HL-60 (cell line): ENCODE measurements around the gene MCF2L2.

Source experiments
- DNase-seq, 2 experiments: peaks; one replicate each; pipeline ENCODE4 v3.0.0-alpha.2; 2010 to 2020; ENCODE audit warnings: low read depth in 1 of 2, low spot score in 1 of 2
- H3K27ac ChIP-seq: fragments of 250-450 bp; sonication (Bioruptor Pico); replicated peaks from 2 replicates; pipeline ENCODE4 v1.5.1; 2020; ENCODE audit warnings: mild to moderate bottlenecking, moderate library complexity
- H3K27me3 ChIP-seq: fragments of 250-450 bp; sonication (Bioruptor Pico); 2 replicates; pipeline ENCODE4 v1.5.1; 2021; ENCODE audit warnings: mild to moderate bottlenecking, moderate library complexity; ENCODE audit not compliant: insufficient read depth, poor library complexity, severe bottlenecking
- H3K4me3 ChIP-seq: replicated peaks from 2 replicates; pipeline ENCODE4 v1.5.1; 2011; ENCODE audit warnings: mild to moderate bottlenecking, control low read depth, low read length; ENCODE audit not compliant: insufficient read depth
- CTCF ChIP-seq: IDR thresholded peaks from one replicate; pipeline ENCODE4 v1.5.1; 2011; ENCODE audit warnings: low read length, control low read depth, inconsistent platforms; ENCODE audit not compliant: insufficient read depth
- GABPA ChIP-seq: IDR thresholded peaks from 2 replicates; pipeline ENCODE4 v1.6.1; 2012; ENCODE audit warnings: low read depth
- POLR2AphosphoS5 ChIP-seq: IDR thresholded peaks from 2 replicates; pipeline ENCODE4 v1.6.1; 2012; ENCODE audit warnings: low read depth
- REST ChIP-seq: IDR thresholded peaks from 2 replicates; pipeline ENCODE4 v1.6.1; 2012; ENCODE audit warnings: low read depth; ENCODE audit not compliant: insufficient replicate concordance
- SPI1 ChIP-seq: IDR thresholded peaks from 2 replicates; pipeline ENCODE4 v1.6.1; 2012; ENCODE audit warnings: low read depth, mild to moderate bottlenecking, borderline replicate concordance

The MCF2L2 gene

GRCh38 chr3:183475016-183475763 lies 46.8 kb upstream of the MCF2L2 start:
- no peak overlapping the region for H3K4me3 ChIP-seq
- TF ChIP-seq REST (no peak), POLR2AphosphoS5 (no peak), CTCF (no peak), SPI1 (no peak)
- DNase-seq, result no peak

GRCh38 chr3:183473969-183474368 lies 45.5 kb upstream of the MCF2L2 start:
- no peak overlapping the region for H3K4me3 ChIP-seq
- H3K27me3 ChIP-seq, result no peaks in the 10 kb centered on the region
- no peak for DNase-seq
- TF ChIP-seq REST (no peak), SPI1 (no peak), POLR2AphosphoS5 (no peak), CTCF (no peak), GABPA (no peak)
- H3K27ac ChIP-seq, result no peak overlapping the region

More at GRCh38 chr3:183475016-183475763, 46.8 kb upstream of the MCF2L2 start:
- Histone ChIP-seq H3K27ac (no peak overlapping the region), H3K27me3 (no peaks in the 10 kb centered on the region)

DNA sequence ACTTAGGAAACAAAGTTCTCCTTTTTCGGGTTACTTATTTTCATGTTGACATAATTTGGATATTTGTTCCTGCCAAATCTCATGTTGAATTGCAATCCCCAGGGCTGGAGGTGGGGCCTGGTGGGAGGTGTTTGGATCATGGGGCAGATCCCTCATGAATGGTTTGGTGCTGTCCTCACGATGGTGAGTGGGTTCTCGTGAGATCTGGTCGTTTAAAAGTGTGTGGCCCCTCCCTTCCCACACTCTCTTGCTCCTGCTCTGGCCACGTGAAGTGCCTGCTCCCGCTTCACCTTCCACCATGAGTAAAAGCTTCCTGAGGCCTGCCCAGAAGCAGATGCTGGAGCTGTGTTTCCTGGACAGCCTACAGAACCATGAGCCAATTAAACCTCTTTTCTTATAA lies 43.7 kb upstream of the MCF2L2 start:
- Histone ChIP-seq H3K27ac (no peak overlapping the region), H3K27me3 (no peaks in the 10 kb centered on the region), H3K4me3 (no peak overlapping the region)
- no peak for DNase-seq
- TF ChIP-seq GABPA, result no peak
- no peak for TF ChIP-seq REST
- TF ChIP-seq SPI1, result no peak
- no peak for TF ChIP-seq POLR2AphosphoS5
- TF ChIP-seq CTCF, result no peak
